HG03039 (cell line): Measurements from ENCODE around the gene MN1.

Experiments used
- ATAC-seq: cut with Tn5 transposase; IDR thresholded peaks from one replicate; pipeline ENCODE4 v1.9.1; 2021; ENCODE audit warnings: mild to moderate bottlenecking, moderate library complexity; ENCODE audit not compliant: unreplicated experiment

The MN1 gene

DNA sequence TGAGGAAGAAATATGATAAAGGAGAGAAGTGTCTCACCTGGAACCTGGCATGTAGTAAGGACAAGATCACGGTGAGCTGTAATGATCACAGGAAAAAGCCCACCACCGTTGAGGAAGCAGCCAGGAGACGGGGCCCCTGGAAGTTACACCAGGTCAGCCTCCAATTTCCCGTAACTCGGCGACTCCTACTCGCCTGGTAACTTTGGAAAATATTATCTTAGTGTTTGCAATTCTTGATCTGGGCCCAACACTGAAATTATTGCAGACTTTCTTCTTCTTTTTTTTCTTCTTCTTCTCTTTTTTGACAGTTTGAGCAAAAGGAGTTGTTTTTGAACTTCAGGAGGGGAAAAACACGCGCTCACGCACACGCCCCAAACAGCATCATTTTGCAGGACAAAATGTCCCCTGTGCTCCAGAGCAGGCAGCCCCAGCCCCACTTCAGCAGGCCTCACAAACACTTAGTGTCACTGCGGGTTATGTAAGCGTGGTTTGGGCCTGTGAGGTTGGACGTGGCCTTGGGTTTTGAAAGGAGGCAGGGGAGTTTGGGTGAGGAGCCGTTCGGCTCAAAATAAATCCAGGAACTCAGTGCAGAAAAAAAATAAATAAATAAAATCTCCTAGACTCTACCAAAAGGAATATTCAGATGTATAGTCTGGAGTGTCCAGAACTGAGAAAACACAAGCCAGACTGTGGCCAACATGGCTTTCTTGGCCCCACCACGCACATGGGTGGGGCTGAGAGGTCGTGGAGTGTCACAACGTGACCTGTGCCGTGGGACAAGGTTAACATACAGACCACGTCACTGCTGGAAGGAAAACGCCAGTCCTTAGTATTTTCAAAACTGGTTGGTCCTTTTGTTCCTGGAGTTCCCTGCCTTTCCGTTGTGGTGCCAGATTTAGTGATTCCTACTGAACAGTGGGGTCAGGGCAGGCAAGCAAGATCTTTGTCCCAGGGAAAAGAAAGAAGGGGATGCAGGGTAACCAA is 26.3 kb upstream of the MN1 start:
- ATAC-seq = no peak

DNA sequence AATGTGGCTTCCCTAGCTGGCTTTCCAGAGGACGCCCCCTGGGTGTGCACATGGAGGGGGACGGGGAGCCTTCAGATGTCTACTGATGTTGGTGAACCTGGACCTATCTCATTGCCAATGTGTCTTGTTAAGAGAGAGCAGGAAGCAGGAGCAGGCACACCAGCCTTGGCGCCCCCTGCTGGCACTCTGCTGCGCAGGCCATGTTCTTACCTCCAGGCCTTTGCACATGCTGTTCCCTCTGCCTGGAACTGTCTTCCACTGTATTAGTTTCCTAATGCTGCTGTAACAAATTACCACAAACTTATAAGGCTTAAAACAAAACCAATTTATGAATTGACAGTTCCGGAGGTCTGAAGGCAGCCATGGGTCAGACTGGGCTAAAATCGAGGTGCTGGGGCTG is 23.6 kb upstream of the MN1 start:
- ATAC-seq = no peak

DNA sequence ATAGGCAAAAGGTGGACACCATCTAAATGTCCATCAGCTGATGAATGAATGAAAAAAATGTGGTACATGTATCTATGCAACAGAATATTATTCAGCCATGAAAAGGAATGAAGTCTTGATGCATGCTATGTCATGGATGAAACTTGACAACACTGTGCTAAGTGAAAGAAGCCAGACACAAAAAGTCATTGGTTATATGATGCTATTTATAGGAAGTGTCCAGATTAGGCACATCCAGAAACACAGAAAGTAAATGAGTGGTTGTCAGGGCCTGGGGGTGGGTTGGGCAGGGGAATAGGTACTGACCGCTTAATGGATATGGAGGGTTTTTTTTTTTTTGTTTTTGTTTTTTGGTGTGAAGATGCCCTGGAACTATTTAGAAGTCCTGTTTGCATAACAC is 21.7 kb upstream of the MN1 start:
- ATAC-seq = no peak

DNA sequence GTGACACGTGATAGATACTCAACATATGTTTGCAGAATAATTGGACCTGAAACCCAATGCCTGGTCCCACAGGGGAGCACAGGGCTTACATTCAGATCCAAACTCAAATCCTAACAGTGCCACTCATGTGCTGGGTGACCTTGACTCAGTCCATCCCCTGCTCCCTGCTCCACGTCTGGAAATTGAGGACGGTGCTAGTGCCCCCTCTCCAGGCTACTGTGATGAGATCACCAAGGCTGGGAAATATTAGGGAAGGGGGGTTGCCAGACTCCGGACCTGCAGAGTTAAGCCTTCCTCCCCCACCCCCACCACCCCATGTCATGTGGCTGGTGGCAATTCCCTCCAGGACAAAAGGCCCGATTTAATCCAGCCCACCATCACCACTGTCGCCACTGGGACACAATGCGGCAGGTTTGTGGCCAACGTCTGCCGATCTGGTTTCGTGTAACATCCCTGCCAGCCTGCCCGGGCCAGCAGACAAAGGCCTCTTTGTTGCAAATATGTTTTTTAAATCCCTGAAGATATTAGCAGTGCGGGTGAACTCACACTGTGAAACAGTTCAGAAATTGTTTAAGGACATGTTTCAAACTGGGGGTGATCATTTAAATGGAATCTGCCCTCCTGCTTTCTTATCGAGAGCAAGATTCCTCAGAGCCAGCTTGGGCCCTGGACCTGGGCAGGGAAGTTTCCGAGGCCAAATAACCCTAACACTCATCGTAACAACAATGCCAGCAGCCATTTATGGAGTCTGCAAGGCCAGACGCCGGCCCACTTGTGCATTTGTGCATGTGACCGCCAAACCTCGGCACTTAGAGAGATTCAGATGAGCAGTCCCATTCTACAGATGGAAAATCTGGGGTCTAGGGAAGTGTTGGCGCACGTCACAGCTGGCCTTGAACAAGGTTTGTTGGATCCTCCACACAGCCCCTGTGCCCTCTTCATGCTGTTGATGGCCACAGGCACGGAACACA is 19.6 kb upstream of the MN1 start:
- no peak for ATAC-seq

DNA sequence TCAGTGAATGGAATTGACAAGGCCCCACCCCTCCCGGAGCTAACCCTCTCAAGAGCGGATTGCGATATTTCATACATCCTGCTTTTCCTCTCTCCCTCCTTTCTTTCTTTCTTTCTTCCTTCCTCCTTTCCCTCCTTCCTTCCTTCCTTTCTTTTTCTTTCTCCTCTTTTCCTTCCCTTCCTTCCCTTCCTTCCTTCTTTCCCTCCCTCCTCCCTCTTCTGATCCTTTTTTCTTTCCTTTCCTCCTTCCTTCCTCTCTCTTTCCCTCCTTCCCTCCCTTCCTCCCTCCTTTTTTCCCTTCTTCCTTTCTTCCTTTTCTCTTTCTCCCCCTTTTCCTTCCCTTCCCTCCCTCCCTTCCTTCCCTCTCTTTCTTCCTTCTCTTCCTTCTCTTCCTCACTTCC is 15.0 kb upstream of the MN1 start:
- ATAC-seq = no peak

DNA sequence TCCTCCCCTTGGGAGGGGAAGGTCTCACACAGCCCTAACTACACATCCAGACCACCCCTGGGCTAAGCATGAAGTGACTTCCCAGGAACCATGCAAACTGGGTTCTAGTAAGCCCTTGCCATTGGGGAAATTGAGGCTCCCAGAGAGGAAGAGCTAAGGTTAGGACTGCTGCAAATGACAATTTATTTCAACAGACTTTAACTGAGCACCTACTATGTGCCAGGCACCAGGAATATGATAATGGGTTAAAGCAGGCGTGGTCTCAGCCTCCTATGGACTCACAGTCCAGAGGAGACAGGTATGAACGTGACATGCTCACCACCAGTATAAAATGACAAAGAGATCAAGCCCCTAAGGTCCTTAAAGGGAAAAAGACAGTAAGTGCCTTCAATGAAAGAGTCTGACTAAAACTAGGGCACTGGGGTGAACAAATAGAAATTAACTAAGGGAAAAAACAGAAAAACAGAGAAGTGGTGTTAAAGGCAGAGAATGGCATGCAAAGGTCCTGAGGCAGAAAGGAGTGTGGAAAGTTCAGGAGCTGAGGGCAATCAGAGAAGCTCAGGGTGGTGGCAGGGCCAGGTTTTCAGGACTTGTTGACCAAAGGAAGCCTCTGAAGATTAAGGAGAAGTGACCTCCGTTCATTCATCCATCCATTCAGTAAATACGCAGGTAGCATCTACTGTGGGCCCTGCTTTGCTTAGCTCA is 14.4 kb upstream of the MN1 start:
- ATAC-seq = no peak

DNA sequence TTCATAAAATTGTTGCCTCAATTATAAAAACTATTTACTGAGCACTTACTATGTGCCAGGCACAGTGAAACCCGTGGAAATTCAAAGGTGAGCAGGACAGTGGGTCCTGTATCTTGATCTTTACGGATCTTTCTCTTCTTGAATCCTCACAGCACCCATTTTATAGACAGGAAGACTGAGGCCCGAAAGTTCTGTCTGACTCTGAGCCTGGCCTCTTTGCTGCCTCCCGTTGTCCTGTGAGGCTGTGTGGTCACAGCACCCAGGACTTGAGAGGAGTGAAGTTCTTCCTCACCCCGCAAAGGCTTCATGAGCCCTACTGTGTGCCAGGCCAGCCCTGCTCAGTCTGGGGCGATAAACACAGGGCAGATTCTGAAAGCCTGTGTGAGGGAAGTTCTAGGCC is 13.4 kb upstream of the MN1 start:
- no peak for ATAC-seq

DNA sequence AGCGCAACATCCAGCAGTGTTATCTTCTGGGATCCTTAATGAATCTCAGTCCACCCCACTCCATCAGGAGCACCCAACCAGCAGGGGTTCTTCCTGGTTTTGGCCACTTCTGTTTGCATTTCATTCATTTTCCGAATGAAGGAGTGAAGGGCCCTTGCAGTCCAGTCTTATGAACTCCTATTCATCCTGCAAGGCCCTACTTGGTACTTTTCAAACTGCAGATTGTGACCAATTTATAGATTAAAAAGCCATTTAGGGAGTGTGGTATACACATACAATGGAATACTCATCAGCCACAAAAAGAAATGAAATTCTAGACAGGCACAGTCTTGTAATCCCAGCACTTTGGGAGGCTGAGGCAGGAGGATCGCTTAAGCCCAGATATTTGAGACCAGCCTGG is 10.2 kb upstream of the MN1 start:
- ATAC-seq = no peak

DNA sequence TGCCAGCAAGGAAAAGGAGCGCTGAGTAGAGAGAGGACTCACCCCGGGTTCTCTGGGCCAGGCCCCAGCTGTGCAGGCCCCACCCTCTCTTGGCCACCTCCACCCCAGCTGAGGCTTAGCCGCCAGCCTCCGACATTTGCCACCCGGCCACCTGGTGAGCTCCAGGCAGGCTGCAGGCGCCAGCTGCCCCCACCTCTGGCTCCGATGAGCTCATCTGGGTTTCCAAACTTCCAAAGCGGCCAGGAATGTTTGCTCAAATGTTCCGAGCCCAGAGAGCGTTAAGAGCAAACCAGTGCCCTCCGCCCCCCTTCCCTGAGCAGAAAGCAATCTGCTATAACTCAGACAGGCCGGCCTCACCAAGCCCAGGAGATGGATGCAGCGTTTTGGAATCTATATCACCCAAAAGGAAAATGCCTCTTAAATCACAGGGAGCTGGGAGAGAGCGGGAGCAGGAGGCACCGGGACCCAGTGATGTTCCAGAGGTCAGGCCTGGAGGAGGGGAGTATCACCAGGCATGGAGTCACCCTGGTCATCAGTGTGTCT is 9.1 kb upstream of the MN1 start:
- no peak for ATAC-seq

DNA sequence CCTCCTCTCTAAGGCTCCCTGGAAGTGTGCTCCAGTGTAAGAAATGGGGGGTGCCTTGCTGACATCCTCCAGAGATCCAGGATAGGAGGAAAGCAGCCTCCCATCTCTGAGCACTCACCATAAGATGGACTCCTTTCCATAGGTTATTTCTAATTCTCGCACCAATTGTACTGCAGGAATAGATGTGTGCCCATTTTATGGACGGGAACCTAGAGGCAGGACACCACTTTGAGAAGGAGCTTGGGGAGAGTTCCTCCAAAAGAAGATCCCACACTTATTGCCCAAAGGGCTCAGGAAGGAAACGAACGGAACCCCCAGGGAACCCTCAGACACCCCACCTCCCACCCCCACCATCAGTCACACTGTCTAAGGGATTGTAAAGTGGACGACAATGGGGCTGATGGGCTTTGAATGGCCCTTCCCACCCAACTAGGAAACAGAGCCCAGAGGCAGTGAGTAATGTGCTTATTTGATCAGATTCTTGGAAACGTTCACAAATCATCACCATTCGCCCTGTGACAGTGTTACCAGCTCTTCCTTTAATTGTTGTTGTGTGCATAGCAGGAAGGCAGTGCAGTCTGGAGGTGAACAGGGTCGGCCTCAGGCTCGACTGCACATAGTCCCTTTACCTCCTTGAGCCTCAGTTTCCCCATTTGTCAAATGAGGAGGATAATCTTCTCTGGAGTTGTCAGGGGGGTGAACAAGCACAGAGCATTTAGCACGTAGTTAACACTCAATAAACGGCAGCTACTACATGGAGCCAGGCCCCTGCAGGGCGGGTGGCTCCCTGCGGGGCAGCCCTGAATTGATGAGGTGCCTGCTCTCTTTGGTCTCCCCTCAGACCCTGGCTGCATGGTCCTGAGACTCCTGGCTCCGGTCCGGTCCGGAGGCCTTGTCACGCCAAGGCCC is 8.4 kb upstream of the MN1 start:
- no peak for ATAC-seq

DNA sequence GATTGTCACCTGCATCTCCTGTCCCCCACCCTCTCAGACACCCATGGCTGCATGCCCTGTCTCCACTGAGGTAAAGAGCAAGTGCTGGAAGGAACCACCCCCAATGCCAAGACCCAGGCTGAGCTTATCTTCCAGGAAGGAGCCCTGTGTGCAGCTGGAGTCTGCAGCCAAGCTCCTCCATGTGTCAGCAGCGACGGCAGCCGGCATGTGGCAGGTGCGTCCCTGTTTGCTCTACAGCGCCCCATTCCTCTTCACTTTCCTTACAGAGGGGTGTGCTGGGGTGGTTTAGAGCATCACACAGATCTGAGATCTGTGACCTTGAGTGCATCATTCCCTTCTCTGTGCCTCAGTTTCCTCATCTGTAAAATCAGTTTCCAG is 7.7 kb upstream of the MN1 start:
- no peak for ATAC-seq

DNA sequence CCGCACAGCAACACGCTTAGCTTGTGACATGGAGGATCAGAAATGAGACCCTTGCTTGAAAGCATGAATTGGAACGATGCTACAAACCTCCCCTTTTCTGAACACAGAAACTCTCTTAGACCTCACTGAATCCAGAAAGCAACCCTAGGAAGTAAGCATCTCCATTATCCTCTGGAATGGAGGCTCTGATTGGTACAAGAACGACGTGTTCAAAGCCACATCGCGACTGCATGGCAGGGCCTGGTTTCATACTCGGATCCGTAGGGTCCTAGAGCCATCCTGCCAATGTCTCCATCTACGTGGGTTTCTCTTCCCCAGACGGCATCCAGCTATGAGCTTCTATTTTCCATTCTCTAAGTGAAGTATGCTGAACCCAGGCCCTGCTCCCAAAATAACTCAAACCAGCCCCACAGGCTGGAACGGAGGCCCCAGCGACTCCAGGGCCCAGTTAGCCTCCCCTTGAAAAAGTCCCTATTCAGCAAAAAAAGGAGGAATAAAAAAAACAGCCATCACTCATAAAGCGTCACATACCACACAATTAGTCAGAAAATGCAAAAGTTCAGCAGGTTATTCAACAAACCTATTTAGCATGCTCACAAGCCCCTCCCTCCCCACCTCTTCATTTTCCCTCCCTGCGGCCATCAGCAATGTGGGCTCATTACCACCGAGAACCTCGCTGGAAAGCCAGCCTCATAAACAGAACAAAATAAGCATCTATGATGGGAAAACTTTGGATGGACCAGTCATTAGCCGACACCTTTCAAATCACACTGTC is 7.1 kb upstream of the MN1 start:
- ATAC-seq = no peak

DNA sequence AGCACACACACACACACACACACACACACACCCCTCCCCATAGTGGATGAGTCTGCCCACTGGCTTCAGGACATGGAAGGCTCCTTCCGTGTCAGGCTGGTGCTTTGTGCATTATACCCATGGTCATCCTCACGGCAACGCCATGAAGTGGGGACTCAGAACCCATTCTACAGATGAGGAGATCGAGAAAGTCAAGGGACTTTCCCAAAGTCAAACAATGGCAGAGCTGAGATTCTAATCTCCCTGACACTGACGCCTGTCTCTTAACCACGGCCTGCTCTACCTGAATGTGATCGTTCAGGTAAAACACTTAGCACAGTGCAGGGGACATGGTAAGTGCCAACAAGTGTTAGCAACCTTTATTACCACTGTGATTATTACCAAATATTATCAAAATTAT is 4.3 kb upstream of the MN1 start:
- no peak for ATAC-seq

DNA sequence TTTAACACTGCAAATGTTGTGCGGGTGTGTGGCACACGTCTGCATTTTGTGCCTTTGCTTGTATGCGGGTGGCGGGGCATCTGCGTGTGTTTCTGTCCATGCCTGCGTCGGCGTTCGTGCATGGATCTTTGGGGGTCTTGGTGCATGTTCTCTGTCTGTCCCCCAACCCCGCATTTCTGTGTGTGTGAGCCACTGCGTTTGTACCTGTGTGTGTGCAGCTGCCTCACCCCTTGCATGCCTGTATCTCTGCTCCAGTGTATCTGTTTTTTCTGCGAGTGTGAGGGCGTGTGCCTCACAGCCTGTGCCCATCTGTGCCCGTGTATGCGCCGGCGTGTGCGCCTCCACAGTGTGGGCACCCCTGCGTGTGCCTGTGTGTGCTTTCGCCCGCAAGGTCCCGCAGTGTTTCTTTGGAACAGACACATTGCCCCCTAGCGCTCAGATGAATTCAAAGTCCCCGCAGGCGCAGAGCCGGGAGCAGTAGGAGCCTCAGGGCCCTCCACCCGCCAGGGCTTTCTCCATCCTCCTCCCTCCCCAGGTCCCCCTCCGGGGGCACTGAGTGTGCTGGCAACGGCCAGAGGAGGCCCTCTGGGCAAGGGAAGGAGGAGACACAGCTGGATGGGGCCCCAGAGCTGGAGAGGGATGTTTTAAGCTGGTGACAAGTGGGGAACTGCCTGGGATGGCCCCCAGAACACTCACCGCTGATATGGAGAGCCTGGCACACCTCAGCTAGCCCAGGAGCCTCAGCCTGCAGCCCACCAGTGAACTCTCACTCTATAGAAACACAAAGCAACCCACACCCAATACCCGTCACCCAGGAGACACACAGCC is 3.1 kb upstream of the MN1 start:
- ATAC-seq = no peak

DNA sequence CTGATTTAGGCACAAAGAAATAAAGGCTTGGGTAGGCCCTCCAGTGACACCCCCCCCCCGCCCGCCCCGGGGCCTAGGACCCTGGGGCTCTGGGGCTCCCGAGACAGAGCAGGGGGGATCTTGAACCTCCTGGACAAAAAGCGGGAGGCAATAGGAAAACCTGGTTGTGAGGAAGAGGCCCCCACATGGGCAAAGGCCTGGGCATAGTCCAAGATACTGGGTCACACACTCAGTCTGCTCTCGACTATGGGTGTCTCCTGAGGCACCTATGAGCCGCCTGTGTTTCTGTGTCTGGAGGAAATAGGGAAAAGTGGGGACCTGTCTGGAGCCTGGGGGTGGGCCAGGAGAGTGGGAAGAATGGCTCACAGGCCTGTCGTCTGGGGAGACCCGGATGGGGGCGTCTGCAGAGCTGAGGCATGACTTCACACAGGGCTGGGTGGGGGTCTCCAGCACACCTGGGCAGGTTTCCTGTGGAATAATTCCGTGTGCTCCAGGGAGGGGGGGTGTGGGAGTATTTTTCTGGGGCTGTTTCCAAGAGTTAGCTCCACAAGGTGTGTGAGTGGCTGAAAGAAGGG is 2.4 kb upstream of the MN1 start:
- no peak for ATAC-seq

DNA sequence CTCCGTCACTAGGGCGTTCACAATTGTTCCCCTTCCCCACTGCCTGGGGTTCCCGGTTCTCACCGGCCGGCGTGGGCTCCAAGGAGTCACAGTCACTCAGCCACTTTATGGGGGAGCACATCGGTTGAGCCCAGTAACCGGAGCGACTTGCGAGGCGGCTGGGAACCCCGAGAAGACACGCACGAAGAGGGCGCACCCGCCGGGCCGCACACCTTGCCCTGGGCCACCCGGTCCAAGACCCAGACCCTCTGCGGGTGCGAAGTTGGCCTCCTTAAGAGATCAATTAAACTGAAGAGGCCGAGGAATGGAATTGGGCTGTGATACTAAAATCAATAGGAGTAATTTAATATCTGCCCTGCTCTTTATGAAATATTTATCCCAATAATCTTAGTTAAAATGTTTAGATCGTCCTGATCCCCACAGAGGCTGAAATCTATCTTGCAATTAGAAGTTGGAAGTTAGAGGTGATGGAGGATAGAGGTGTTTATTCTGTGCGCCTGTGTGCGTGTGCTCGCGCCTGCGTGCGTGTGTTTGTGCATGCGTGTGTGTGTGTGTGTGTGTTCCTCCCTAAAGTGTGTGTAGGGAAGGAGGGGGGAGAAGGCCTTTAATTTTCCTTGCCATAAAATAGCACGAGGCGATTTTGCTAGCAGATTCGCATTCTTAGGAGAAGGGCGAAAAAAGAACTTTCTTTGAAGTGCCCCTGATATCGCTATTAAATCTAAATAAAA is 954 bp upstream of the MN1 start:
- no peak for ATAC-seq

DNA sequence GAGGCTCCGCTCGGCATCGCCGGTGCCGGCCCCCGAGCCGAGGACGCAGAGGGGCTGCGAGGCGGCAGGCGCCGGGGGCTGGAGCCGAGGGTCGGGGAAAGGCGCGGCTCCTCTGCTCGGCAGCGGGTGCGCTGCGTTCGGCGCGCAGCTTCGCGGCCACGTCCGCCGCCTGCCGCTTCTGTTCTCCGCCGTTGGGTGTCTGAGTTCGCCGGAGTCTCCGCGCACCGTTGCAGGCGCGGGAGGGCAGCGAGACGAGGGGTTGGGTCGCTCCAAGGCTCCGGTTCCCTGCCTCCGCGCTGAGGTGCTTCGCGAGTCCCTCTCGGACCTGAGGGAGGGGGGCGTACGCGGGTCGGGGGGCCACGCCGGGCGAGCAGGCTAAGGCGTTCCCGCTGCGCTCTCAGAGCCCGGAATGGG is 347 bp downstream of the MN1 start:
- no peak for ATAC-seq
